HG03521 (cell line): ENCODE measurements around the gene TARP.
"Not testable (repeated sequence)": the region's sequence is repeated elsewhere in the genome, so short reads cannot be mapped to it uniquely, and the experiment has no call there.

Experiments
- ATAC-seq: cut with Tn5 transposase; IDR thresholded peaks from one replicate; pipeline ENCODE4 v1.9.1; 2021; ENCODE audit warnings: mild to moderate bottlenecking, moderate library complexity; ENCODE audit not compliant: unreplicated experiment

Gene TARP

GRCh38 chr7:38299275-38299931 lies 26.0 kb upstream of the TARP start:
- ATAC-seq = no peak

GRCh38 chr7:38296059-38296857 lies 22.8 kb upstream of the TARP start:
- no peak for ATAC-seq

- ATAC-seq = no peak
Measured at GRCh38 chr7:38294926-38295325, 21.5 kb upstream of the TARP start.

DNA sequence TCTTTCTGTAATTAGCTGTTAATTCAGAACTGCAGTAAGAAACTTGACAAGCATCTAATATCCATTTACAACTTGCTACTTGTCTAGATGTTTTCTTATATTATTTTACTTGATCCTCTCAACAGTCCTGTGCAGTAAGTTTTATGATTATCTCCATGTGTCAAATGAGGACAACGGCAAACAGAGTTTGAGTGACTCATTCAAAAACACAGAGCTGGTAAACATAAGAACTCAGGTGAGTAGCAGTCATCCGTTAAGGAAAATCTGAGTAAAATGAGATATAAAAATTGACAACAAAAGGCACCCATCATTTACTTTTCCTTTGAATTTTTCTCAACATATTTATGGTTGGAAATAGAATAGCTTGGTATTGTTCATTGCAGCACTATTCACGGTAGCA lies 19.0 kb upstream of the TARP start:
- no peak for ATAC-seq

DNA sequence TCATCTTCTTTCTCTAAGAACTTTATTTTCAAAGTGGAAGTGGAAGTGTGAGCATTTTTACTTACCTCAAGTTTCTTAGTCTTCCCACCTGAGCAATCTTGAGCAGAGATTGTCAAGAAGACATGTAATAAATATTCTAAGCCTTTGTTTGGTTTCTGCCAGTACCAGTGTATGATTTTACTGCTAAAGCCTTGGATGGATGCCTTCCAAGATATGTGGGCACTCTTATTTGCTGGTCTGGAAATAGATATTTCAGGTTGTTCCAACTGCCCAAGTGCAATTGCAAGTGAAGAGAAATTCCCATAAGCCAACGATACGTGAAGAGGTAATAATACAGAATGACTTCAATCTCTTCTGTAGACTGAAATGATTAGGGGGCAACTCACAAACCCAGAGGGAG lies 18.2 kb upstream of the TARP start:
- no peak for ATAC-seq

DNA sequence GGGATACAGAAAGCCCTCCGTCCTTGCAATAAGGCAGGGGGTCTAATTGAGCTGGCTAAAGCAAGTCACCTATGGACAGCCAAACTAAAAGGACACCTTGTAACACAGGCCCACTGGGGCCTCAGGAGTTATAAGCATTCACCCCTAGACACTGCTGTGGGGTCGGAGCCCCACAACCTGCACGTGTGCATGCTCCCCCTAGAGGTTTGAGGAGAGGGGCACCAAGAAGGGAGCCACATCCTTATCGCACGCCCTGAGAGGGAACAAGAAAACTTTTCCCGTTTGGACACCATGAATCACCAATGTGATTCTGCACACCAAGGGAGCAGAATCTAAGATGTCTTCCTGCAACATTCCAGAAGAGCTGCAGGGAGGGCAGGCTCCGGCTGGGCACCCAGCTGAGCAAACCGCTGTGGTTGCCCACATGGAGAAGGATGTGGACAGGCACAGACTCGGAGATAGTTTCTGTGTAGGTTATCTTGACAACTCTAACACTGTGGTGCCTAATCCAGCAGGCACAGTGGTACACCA lies 17.7 kb upstream of the TARP start:
- no peak for ATAC-seq

DNA sequence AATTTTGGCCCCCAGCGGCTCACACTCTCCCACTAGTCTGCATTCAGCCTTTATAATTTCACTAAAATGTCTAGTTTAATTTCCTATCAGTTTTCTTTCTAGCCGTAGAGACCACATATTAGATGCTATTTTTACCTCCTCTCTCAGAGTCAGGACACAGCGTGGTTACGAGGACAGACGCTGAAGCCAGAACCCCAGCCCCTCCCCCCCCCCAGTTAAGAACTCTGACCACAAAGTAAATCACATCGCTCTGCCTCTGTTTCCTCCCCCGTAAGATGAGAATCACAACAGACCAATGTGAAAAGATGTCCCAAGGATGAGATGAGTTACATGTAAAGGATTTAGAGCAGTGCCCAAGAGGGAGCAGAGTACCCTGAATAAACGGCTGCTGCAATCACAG lies 11.1 kb upstream of the TARP start:
- no peak for ATAC-seq

GRCh38 chr7:38283809-38284208 lies 10.4 kb upstream of the TARP start:
- ATAC-seq = no peak

GRCh38 chr7:38283107-38283506 lies 9.7 kb upstream of the TARP start:
- no peak for ATAC-seq

DNA sequence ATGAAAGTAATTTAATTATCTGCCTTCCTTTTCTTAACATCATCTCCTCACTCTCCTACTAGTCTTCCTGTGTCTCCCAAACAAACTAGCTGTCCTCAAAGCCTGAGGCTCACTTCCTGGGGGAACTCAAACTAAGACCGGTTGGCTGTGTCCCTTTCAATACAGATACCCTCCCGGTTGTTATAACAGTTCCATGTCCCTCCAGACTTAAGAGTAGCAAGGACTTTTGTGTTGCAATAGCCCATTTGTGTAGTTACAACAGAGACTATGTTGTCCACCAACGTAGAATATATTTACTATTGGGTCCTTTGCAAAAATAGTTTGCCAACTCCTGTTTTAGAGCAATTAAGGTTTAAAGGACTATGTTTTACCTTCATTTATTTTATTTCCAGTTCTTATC lies 8.6 kb upstream of the TARP start:
- no peak for ATAC-seq

GRCh38 chr7:38281266-38281665 lies 7.8 kb upstream of the TARP start:
- ATAC-seq = no peak

DNA sequence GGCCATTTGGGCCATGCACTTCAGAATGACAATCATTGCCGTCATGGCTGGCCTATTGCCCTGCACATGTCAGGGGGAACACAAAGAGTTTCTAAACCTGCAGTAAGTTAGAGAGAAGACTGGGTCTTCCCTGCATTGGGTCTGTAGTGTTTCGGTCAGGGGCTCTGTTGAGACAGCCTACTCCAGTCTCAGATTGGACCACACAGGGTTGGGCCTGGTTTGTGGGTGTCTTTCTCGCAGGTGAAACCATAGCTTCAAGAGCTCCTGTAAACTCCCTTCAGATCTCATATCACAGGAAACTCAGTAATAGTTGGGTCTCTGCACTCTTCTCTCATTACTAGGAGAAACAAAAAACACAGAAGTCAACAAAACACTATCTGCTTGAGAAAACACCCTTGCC lies 7.3 kb upstream of the TARP start:
- ATAC-seq = no peak

GRCh38 chr7:38280000-38280399 lies 6.6 kb upstream of the TARP start:
- no peak for ATAC-seq

DNA sequence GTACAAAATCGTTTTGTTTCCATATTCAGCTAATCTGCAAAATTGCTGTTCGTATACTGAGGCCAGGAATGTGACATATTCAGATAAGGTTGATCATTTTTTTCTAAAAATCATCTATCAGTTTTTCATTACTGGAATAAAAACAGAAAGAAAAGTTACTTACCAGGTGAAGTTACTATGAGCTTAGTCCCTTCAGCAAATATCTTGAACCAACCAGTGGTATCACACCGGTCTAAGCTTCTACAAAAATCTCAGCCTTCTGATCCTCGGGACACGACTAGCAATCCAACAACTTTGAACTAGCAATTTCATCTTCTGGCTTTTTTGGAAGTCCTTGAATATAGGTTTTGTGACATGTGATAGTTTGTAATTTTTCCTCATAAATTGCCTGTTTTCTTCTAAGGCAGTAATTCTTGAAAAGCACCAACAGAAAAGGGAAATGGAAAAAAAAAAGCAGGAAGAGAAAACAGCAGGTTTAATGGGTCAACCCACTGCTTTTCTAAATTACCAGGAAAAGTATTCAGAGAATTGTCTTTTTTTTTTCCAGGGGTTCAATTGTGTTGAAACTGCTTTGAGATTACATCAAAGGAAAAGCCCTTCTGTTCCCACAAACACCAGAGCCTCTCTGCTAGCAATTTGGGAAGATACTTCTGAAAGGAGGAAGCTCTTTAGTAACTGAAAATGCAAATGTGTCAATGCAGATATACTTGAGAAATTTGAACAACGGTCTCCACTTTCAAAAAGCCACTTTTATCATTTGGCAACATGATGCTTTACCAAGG lies 2.9 kb upstream of the TARP start:
- no peak for ATAC-seq

- no peak for ATAC-seq
Measured at GRCh38 chr7:38274927-38275620, 1.6 kb upstream of the TARP start.

- ATAC-seq = no peak
Measured at GRCh38 chr7:38274486-38274885, 1.1 kb upstream of the TARP start.

- ATAC-seq = not testable (repeated sequence)
Measured at GRCh38 chr7:38270405-38270804, 3.0 kb downstream of the TARP start.

DNA sequence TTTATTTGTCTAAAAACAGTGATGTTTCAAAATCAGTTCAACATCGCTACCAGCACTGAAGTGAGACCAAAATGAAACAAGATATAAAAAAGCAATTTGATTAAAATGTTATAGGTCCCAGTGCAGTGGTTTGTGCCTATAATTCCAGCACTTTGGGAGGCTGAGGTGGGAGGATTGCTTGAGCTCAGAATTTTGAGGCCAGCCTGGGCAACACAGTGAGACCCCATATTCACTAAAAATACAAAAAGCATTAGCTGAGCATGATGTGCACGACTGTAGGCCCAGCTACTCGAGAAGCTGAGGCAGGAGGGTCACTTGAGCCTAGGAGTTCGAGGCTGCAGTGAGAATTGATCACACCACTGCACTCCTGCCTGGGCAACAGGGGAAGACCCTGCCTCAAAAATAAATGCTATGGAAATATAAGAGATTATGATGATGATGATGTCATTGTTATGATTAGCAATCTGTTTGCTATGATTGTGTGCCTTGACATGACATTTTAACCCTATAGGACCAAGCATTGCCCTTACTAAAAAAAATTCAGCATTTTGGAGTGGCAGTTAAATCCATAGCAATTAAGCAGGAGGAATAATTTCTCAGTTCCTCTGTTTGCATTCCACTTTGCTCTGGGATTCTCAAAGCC lies 3.6 kb downstream of the TARP start:
- ATAC-seq = not testable (repeated sequence)

DNA sequence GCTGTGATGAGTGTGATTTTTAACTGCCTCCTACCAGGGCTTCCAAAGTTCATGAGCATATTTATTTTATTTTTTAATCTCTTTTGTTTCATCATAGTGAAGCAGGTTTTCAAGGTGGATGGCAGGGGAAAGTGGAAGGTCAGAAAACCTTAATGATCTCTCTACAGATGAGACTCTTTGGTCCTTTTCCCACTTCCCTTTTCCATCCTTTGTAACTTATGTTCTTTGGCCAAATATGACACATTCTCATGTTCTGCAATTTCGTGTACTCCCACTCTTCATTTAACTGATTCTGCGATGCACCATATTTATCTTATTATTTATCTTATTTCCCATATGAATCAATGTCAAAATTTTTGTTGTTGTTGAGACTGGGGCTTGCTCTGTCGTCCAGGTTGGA lies 7.5 kb downstream of the TARP start:
- ATAC-seq = not testable (repeated sequence)

DNA sequence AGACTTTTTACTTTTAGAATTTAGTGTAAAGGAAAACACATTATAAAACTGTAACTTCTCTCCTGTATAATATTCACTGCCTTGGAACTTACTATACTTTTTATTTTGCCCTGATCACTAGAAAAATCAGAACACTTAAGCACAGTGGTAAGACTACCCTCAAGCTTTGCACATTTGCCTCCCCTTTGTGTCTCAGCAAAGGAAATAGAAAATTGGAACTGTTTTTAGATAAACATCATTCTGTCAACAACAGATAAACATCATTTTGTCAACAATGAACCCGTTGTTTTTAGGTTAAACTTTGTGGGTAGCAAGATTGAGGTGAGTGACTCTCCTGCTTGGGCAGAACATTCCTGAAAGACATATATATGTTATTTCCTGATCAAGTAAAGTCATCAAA lies 8.8 kb downstream of the TARP start:
- ATAC-seq = not testable (repeated sequence)
